Measurements from ENCODE around the gene KDM4C. TPM values are rescaled to one million over a fixed set of nuclear protein-coding genes. Genes with fewer than 3 reads are reported as not detected.

The KDM4C gene
- total and polyA plus RNA-seq, 2 of the 13 experiments (the other 11 are each of a cell fraction or from before 2014, with no cell fraction given): 19.4 to 23.6 TPM

- TF ChIP-seq ZNF660 (CRISPR knock-in tag; IDR thresholded peaks at IDR 0.05; ENCODE audit: borderline replicate concordance, low read depth) (no peak), PRDM4 (CRISPR knock-in tag; IDR thresholded peaks at IDR 0.05; ENCODE audit: borderline replicate concordance) (no peak), ZMAT5 (CRISPR knock-in tag; IDR thresholded peaks at IDR 0.05; ENCODE audit: borderline replicate concordance, low read depth) (no peak), TOE1 (CRISPR knock-in tag; IDR thresholded peaks at IDR 0.05) (no peak), AHR (CRISPR knock-in tag; IDR thresholded peaks at IDR 0.05) (peak; percentile 89), RFX1 (IDR thresholded peaks at IDR 0.05) (no peak), CBFB (CRISPR knock-in tag; IDR thresholded peaks at IDR 0.05) (no peak), ZNF292 (CRISPR knock-in tag; IDR thresholded peaks at IDR 0.05; ENCODE audit: borderline replicate concordance, low read depth) (peak; percentile 84; the same call in 1 of the 2 replicates), EZH2 (conservative IDR thresholded peaks at IDR 0.05; ENCODE audit: low read depth, low read length) (no peak), POLR2AphosphoS2 (IDR thresholded peaks at IDR 0.05; ENCODE audit: low read depth, low read length) (no peak), HMG20B (CRISPR knock-in tag; conservative IDR thresholded peaks at IDR 0.05) (peak; percentile 69; the same call in 1 of the 2 replicates), JUNB (CRISPR knock-in tag; IDR thresholded peaks at IDR 0.05; ENCODE audit: borderline replicate concordance) (peak; percentile 16; the same call in 1 of the 2 replicates), GLMP (CRISPR knock-in tag; IDR thresholded peaks at IDR 0.05; ENCODE audit: borderline replicate concordance) (no peak), ZBTB26 (CRISPR knock-in tag; IDR thresholded peaks at IDR 0.05; ENCODE audit: borderline replicate concordance) (no peak; the same call in 1 of the 2 replicates), GRHL1 (CRISPR knock-in tag; conservative IDR thresholded peaks at IDR 0.05) (no peak), KDM5B (CRISPR knock-in tag; IDR thresholded peaks at IDR 0.05; ENCODE audit: borderline replicate concordance) (no peak), ZFYVE20 (CRISPR knock-in tag; IDR thresholded peaks at IDR 0.05; ENCODE audit: borderline replicate concordance, low read depth) (no peak), KAT8 (CRISPR knock-in tag; IDR thresholded peaks at IDR 0.05) (no peak), KLF16 (CRISPR knock-in tag; IDR thresholded peaks at IDR 0.05) (no peak)
- TF ChIP-seq, protein P1, sequence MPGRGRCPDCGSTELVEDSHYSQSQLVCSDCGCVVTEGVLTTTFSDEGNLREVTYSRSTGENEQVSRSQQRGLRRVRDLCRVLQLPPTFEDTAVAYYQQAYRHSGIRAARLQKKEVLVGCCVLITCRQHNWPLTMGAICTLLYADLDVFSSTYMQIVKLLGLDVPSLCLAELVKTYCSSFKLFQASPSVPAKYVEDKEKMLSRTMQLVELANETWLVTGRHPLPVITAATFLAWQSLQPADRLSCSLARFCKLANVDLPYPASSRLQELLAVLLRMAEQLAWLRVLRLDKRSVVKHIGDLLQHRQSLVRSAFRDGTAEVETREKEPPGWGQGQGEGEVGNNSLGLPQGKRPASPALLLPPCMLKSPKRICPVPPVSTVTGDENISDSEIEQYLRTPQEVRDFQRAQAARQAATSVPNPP (CRISPR knock-in tag; IDR thresholded peaks at IDR 0.05): no peak
- TF ChIP-seq, protein P2, sequence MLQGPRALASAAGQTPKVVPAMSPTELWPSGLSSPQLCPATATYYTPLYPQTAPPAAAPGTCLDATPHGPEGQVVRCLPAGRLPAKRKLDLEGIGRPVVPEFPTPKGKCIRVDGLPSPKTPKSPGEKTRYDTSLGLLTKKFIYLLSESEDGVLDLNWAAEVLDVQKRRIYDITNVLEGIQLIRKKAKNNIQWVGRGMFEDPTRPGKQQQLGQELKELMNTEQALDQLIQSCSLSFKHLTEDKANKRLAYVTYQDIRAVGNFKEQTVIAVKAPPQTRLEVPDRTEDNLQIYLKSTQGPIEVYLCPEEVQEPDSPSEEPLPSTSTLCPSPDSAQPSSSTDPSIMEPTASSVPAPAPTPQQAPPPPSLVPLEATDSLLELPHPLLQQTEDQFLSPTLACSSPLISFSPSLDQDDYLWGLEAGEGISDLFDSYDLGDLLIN (CRISPR knock-in tag; IDR thresholded peaks at IDR 0.05; ENCODE audit: borderline replicate concordance): no peak
These were observed 140.1 kb downstream of the KDM4C start (continued) for GRCh38 chr9:6897898-6898302.
